ENCODE results near the gene EFCAB5. TPM values are rescaled to one million over a fixed set of nuclear protein-coding genes. Genes with fewer than 3 reads are reported as not detected.

EFCAB5 gene
- total and polyA plus RNA-seq, 2 of the 8 experiments (the other 6 are each of a cell fraction or from before 2014, with no cell fraction given): 0.05 to 0.34 TPM

DNA sequence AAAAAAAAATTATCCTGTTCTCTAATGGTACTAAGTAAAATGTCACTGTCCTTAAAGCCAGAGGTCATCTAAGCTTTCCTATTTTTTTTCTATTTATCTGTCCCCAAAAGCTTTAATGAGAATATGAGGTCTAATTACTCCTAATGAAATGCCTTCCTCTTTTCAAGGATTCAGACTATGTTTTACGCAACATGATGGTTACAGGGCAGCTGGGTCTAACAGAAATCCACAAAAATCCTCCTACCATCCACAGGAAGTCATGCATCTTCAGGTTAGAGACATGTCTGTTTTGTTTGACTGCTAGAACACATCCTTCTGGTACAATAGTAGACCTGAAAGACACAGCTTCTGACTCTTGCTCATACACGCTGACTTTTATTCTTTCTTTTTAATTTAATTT is 145.5 kb downstream of the EFCAB5 start:
- Histone ChIP-seq H4K8ac (ENCODE audit: extremely low read depth, insufficient read depth, low read length) (no peak overlapping the region), H2BK12ac (ENCODE audit: low read depth, low read length) (no peak overlapping the region), H3K14ac (ENCODE audit: insufficient read length) (no peak overlapping the region), H4K5ac (ENCODE audit: insufficient read length, low read depth, low read length) (no peak overlapping the region), H2AFZ (ENCODE audit: low read length) (no peak overlapping the region), H3K27me3 (replicated peaks in 1 of 4; ENCODE audit: control insufficient read depth in 3 of 4, extremely low read depth in 1 of 4, insufficient read depth in 3 of 4, low read length in 3 of 4) (no peaks in the 10 kb centered on the region), H3K56ac (replicated peaks; ENCODE audit: insufficient read length, low read depth, low read length) (no peak overlapping the region), H2BK5ac (ENCODE audit: low read depth, low read length) (no peak overlapping the region), H3K18ac (ENCODE audit: extremely low read depth, low read length) (no peak overlapping the region), H2AK5ac (ENCODE audit: low read depth, low read length) (no peak overlapping the region), H3K36me3 (ENCODE audit: control insufficient read depth in 2 of 4, insufficient read depth in 4 of 4, low read length in 3 of 4) (no peaks in the 10 kb centered on the region), H3K79me1 (ENCODE audit: low read depth, low read length) (no peaks in the 10 kb centered on the region), H4K91ac (replicated peaks; ENCODE audit: insufficient read length, low read length) (no peak overlapping the region), H3K23ac (ENCODE audit: insufficient read length) (no peak overlapping the region), H2BK20ac (ENCODE audit: low read length) (no peak overlapping the region), H3K4ac (replicated peaks; ENCODE audit: insufficient read length, low read depth, low read length) (no peak overlapping the region), H3K4me1 (replicated peaks in 1 of 4; ENCODE audit: control insufficient read depth in 3 of 4, insufficient read depth in 4 of 4, low read length in 3 of 4) (no peaks in the 10 kb centered on the region), H4K20me1 (replicated peaks in 1 of 2; ENCODE audit: control insufficient read depth in 1 of 2, insufficient read depth in 2 of 2, low read length in 2 of 2) (no peaks in the 10 kb centered on the region), H3K9ac (replicated peaks in 1 of 4; ENCODE audit: extremely low read depth in 1 of 4, low read depth in 3 of 4, low read length in 3 of 4) (no peak overlapping the region), H2BK15ac (ENCODE audit: low read length) (no peak overlapping the region), H3K4me2 (ENCODE audit: insufficient read depth in 1 of 2, low read depth in 2 of 2, low read length in 2 of 2) (no peak overlapping the region), H2BK120ac (replicated peaks; ENCODE audit: low read depth, low read length) (no peak overlapping the region), H3K79me2 (ENCODE audit: control insufficient read depth in 1 of 2, insufficient read depth in 2 of 2, low read length in 2 of 2) (no peaks in the 10 kb centered on the region), H3K23me2 (ENCODE audit: low read depth, low read length) (no peaks in the 10 kb centered on the region), H3K4me3 (ENCODE audit: extremely low read depth in 1 of 4, insufficient read depth in 2 of 4, low read depth in 3 of 4, low read length in 4 of 4) (no peak overlapping the region), H3K27ac (ENCODE audit: low read depth, low read length) (no peak overlapping the region), H3K9me3 (ENCODE audit: insufficient read depth in 2 of 2, low read depth in 1 of 2, low read length in 1 of 2) (no peaks in the 10 kb centered on the region)
- ChIA-PET POLR2A (ENCODE audit: partially characterized antibody) (no interaction called here), CTCF (ENCODE audit: partially characterized antibody) (interaction anchor here (0.9 to 2.2 kb wide), 4 partner anchors 9 to 469 kb away, joined by 3 to 7 read pairs (median 5); no protein-coding TSS in a partner anchor)
- WGBS, 2 experiments (ENCODE audit: extremely low coverage in 1 of 2, insufficient coverage in 1 of 2, insufficient read length in 1 of 2, insufficient replicate concordance in 2 of 2, low coverage in 1 of 2, low lambda C conversion rate in 2 of 2, missing lambda C conversion rate in 1 of 2): 91% methylated on average over 2 of the region's 2 CpGs; no CpG with 5 or more reads in 1 of the 2 experiments
- FAIRE-seq (no peak), DNase-seq (ENCODE audit: low read depth in 1 of 2, low spot score in 2 of 2) (no peak)
- no peak for TF ChIP-seq KDM1A (IDR thresholded peaks at IDR 0.05; ENCODE audit: borderline replicate concordance, low read length)
- TF ChIP-seq SIRT6 (IDR thresholded peaks at IDR 0.05; ENCODE audit: low read length): no peak
- TF ChIP-seq TBP (IDR thresholded peaks at IDR 0.05; ENCODE audit: low read depth, low read length): no peak
- no peak for TF ChIP-seq EP300 (IDR thresholded peaks at IDR 0.05; ENCODE audit: borderline replicate concordance in 1 of 2, low read depth in 2 of 2, low read length in 2 of 2)
- no peak for TF ChIP-seq TEAD4 (IDR thresholded peaks at IDR 0.05; ENCODE audit: low read depth, low read length)
- TF ChIP-seq TAF1 (IDR thresholded peaks at IDR 0.05; ENCODE audit: low read depth, low read length): no peak
- no peak for TF ChIP-seq CREB1 (IDR thresholded peaks at IDR 0.05)
- no peak for TF ChIP-seq SAP30 (IDR thresholded peaks at IDR 0.05; ENCODE audit: insufficient read depth, insufficient replicate concordance, low read length)
- TF ChIP-seq, protein P1, sequence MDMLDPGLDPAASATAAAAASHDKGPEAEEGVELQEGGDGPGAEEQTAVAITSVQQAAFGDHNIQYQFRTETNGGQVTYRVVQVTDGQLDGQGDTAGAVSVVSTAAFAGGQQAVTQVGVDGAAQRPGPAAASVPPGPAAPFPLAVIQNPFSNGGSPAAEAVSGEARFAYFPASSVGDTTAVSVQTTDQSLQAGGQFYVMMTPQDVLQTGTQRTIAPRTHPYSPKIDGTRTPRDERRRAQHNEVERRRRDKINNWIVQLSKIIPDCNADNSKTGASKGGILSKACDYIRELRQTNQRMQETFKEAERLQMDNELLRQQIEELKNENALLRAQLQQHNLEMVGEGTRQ (IDR thresholded peaks at IDR 0.05; ENCODE audit: low read length): no peak
- TF ChIP-seq BRCA1 (IDR thresholded peaks at IDR 0.05; ENCODE audit: low read depth, low read length): no peak
- TF ChIP-seq ASH2L (IDR thresholded peaks at IDR 0.05; ENCODE audit: low read length): no peak
- TF ChIP-seq NANOG (IDR thresholded peaks at IDR 0.05; ENCODE audit: insufficient read depth, low read depth, low read length, poor library complexity, severe bottlenecking): no peak
- TF ChIP-seq SP2 (IDR thresholded peaks at IDR 0.05; ENCODE audit: low read length): no peak
